PC-3 (cell line): ENCODE data around the gene ALG14.

Experiments used
- EZH2 ChIP-seq: fragments of 300-600 bp; sonication (generic); IDR thresholded peaks from one replicate; pipeline ENCODE4 v1.6.1; 2017; ENCODE audit warnings: antibody characterized with exemption, mild to moderate bottlenecking, low read length; ENCODE audit not compliant: unreplicated experiment
- EZH2phosphoT487 ChIP-seq: fragments of 300-600 bp; sonication (generic); IDR thresholded peaks from 2 replicates; pipeline ENCODE4 v1.6.1; 2018; ENCODE audit warnings: mild to moderate bottlenecking, antibody characterized with exemption, low read length, borderline replicate concordance
- TF ChIP-seq, protein P1 (sequence below): fragments of 300-600 bp; sonication (generic); conservative IDR thresholded peaks from 2 replicates; pipeline ENCODE4 v1.5.1; 2017; ENCODE audit warnings: antibody characterized with exemption, low read depth, mild to moderate bottlenecking, low read length

- TF ChIP-seq, protein P1, sequence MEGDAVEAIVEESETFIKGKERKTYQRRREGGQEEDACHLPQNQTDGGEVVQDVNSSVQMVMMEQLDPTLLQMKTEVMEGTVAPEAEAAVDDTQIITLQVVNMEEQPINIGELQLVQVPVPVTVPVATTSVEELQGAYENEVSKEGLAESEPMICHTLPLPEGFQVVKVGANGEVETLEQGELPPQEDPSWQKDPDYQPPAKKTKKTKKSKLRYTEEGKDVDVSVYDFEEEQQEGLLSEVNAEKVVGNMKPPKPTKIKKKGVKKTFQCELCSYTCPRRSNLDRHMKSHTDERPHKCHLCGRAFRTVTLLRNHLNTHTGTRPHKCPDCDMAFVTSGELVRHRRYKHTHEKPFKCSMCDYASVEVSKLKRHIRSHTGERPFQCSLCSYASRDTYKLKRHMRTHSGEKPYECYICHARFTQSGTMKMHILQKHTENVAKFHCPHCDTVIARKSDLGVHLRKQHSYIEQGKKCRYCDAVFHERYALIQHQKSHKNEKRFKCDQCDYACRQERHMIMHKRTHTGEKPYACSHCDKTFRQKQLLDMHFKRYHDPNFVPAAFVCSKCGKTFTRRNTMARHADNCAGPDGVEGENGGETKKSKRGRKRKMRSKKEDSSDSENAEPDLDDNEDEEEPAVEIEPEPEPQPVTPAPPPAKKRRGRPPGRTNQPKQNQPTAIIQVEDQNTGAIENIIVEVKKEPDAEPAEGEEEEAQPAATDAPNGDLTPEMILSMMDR = no peak
- no peak for TF ChIP-seq EZH2
- TF ChIP-seq EZH2phosphoT487 = no peak
Observed at GRCh38 chr1:94981575-94981973, 91.2 kb downstream of the ALG14 start.
